ENCODE results near the gene GABRR2. TPM values are rescaled to one million over a fixed set of nuclear protein-coding genes. Genes with fewer than 3 reads are reported as not detected.

Gene GABRR2
- total RNA-seq, 1 donor from 2014 or later, result 1.5 TPM

DNA sequence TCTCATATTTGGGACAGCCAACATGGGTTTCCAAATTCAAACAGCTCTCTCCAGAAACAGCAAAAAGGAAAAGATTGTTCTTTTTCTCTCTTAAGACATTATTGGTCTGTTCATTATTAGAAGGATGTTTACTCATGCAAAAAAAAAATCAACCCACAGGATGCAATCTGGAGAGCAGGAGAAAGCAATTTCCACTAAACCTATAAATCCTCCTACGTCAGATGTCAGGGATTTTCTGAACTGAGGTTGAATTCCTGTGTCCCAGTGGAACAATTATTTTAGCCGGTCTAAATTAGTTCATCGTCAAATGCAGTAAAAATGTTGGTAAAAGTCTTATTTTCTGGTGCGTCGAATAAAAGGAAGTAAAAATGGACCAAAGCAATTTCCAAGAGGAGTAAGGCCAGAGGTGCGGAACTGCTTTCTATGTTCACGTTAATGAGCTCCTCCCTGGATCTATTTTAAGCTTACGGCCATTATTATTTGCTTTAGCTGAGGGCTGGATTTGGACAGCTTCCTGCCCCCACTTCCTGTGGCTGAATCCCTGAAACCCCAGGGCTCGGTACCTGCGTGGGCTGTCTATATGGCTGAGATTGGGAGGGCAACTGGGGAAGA lies 97.7 kb downstream of the GABRR2 start, which contains the start of gene GABRR1:
GABRR1 (minus strand) TSS at position 60 of the 612 bp plus-strand sequence; CDS start at position 24, 36 bp downstream.
- H3K27me3 ChIP-seq, result no peaks in the 10 kb centered on the region
- H3K36me3 ChIP-seq, result no peaks in the 10 kb centered on the region
- no peak for DNase-seq (ENCODE audit: extremely low spot score in 2 of 2)
- H3K4me3 ChIP-seq, result no peak within 1 kb of the TSS
- peaks cover 9% of the 10 kb centered on the region for H3K4me1 ChIP-seq
- no peak within 1 kb of the TSS for H3K27ac ChIP-seq
- no peaks in the 10 kb centered on the region for H3K9me3 ChIP-seq
- intact Hi-C loops (cut with DNase I), result no loop called here
- TF ChIP-seq, protein P1, sequence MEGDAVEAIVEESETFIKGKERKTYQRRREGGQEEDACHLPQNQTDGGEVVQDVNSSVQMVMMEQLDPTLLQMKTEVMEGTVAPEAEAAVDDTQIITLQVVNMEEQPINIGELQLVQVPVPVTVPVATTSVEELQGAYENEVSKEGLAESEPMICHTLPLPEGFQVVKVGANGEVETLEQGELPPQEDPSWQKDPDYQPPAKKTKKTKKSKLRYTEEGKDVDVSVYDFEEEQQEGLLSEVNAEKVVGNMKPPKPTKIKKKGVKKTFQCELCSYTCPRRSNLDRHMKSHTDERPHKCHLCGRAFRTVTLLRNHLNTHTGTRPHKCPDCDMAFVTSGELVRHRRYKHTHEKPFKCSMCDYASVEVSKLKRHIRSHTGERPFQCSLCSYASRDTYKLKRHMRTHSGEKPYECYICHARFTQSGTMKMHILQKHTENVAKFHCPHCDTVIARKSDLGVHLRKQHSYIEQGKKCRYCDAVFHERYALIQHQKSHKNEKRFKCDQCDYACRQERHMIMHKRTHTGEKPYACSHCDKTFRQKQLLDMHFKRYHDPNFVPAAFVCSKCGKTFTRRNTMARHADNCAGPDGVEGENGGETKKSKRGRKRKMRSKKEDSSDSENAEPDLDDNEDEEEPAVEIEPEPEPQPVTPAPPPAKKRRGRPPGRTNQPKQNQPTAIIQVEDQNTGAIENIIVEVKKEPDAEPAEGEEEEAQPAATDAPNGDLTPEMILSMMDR (IDR thresholded peaks at IDR 0.05), result no peak
- TF ChIP-seq POLR2A (IDR thresholded peaks at IDR 0.05) (no peak), POLR2AphosphoS5 (IDR thresholded peaks at IDR 0.05; ENCODE audit: insufficient read depth in 1 of 2, low read depth in 1 of 2) (no peak)

DNA sequence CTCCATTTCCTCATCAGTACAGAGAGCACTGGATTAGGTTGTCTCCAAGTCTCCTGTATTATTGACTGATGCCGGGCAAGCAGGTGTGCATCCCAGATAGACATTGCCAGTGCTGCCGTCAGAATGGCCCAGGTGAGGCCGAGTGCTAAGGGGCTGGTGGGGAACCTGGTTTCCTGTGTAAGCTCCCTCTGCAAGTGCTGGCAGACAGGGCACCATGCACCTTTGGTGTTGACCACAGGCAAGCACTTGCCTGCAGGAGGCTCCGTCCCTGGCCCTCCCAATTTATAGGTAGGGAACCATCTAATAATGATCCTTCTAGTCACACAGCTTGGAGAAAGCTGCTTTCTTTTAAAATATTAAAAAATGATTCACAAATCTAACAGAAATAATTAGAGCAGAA lies 98.7 kb downstream of the GABRR2 start:
- TF ChIP-seq, protein P1 (IDR thresholded peaks at IDR 0.05), result no peak
- no peak for TF ChIP-seq POLR2AphosphoS5 (IDR thresholded peaks at IDR 0.05; ENCODE audit: insufficient read depth in 1 of 2, low read depth in 1 of 2)
- TF ChIP-seq POLR2A (IDR thresholded peaks at IDR 0.05), result no peak

DNA sequence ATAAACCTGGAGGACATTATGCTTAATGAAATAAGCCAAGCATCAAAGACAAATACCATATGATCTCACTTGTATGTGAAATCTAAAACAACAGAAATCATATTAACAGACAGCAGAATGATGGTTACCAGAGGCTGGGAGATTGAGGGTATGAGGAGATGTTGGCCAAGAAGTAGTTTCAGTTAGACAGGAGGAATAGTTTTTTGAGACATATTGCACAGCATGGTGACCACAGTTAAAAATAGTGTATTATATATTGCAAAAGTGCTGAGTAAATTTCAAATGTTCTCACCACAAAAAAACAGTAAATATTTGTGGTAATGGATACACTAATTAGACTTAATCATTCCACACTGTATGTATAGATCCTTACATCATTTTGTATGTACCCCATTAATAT lies 99.7 kb downstream of the GABRR2 start:
- intact Hi-C loops (cut with DNase I), result no loop called here
- no peak for DNase-seq (ENCODE audit: extremely low spot score in 2 of 2)
- peaks cover 9% of the 10 kb centered on the region for H3K4me1 ChIP-seq
- H3K27ac ChIP-seq, result no peak overlapping the region
- no peak overlapping the region for H3K4me3 ChIP-seq
- TF ChIP-seq, protein P1 (IDR thresholded peaks at IDR 0.05), result no peak
- TF ChIP-seq POLR2A (IDR thresholded peaks at IDR 0.05) (no peak), POLR2AphosphoS5 (IDR thresholded peaks at IDR 0.05; ENCODE audit: insufficient read depth in 1 of 2, low read depth in 1 of 2) (no peak)
- no peaks in the 10 kb centered on the region for H3K36me3 ChIP-seq
- H3K27me3 ChIP-seq, result no peaks in the 10 kb centered on the region
- no peaks in the 10 kb centered on the region for H3K9me3 ChIP-seq

More for the DNA sequence above, 98.7 kb downstream of the GABRR2 start:
- Histone ChIP-seq H3K36me3 (no peaks in the 10 kb centered on the region), H3K27ac (no peak overlapping the region), H3K9me3 (no peaks in the 10 kb centered on the region), H3K4me3 (no peak overlapping the region), H3K4me1 (peaks cover 9% of the 10 kb centered on the region), H3K27me3 (no peaks in the 10 kb centered on the region)
- intact Hi-C loops (cut with DNase I), result no loop called here
- DNase-seq (ENCODE audit: extremely low spot score in 2 of 2), result no peak

DNA sequence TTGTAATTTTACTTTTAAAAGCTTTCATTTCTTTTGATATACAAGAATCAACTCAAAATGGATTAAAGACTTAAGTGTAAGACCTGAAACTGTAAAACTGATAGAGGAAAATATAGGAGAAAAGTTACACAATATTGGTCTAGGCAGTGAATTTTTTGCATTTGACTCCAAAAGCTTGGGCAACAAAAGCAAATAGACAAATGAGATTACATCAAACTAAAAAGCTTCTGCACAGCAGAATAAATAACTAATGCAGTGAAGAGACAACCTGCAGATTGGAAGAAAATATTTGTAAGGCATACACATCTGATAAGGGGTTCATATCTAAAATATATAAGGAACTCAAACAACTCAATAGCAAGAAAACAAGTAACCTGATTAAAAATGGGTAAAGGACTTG lies 100.9 kb downstream of the GABRR2 start:
- Histone ChIP-seq H3K27ac (no peak overlapping the region), H3K36me3 (no peaks in the 10 kb centered on the region), H3K27me3 (no peaks in the 10 kb centered on the region), H3K4me3 (no peak overlapping the region), H3K4me1 (peaks cover 9% of the 10 kb centered on the region), H3K9me3 (no peaks in the 10 kb centered on the region)
- DNase-seq (ENCODE audit: extremely low spot score in 2 of 2), result no peak
- TF ChIP-seq, protein P1 (IDR thresholded peaks at IDR 0.05), result no peak
- TF ChIP-seq POLR2AphosphoS5 (IDR thresholded peaks at IDR 0.05; ENCODE audit: insufficient read depth in 1 of 2, low read depth in 1 of 2) (no peak), POLR2A (IDR thresholded peaks at IDR 0.05) (no peak)
- intact Hi-C loops (cut with DNase I), result no loop called here

DNA sequence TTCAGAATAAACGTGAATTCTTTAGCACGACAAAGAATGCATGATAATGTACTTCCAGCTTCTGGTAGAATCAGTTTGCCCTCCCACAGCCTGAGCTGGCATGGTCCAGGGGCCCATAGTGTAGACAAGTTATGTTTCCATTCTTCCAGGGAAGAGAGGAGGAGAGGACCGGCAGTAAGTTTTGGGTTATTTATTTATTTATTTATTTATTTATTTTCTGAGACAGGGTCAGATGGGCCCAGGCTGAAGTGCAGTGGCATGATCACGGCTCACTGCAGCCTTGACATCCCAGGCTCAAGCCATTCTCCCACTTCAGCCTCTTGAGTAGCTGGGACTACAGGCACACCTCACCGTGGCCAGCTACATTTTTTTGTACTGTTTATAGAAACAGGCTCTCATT lies 102.6 kb downstream of the GABRR2 start:
- peaks cover 6% of the 10 kb centered on the region for H3K4me1 ChIP-seq
- no peak for TF ChIP-seq POLR2A (IDR thresholded peaks at IDR 0.05)
- no peak for TF ChIP-seq POLR2AphosphoS5 (IDR thresholded peaks at IDR 0.05; ENCODE audit: insufficient read depth in 1 of 2, low read depth in 1 of 2)
- TF ChIP-seq, protein P1 (IDR thresholded peaks at IDR 0.05), result no peak
- DNase-seq (ENCODE audit: extremely low spot score in 2 of 2), result no peak
- H3K27ac ChIP-seq, result no peak overlapping the region
- intact Hi-C loops (cut with DNase I), result no loop called here
- no peaks in the 10 kb centered on the region for H3K27me3 ChIP-seq
- H3K4me3 ChIP-seq, result no peak overlapping the region
- H3K36me3 ChIP-seq, result no peaks in the 10 kb centered on the region
- H3K9me3 ChIP-seq, result no peaks in the 10 kb centered on the region

All from vagina (tissue), 2 donors.